Erythroblast (primary cell): ENCODE results near the gene HOPX.

Experiments
- GATA1 ChIP-seq: IDR thresholded peaks from 2 replicates; pipeline ENCODE4 v1.6.1; 2011; ENCODE audit warnings: low read depth, mild to moderate bottlenecking, control low read depth, low read length, moderate library complexity
- POLR2A ChIP-seq: IDR thresholded peaks from 2 replicates; pipeline ENCODE4 v1.6.1; 2011; ENCODE audit warnings: mild to moderate bottlenecking, low read length

GRCh38 chr4:56646341-56646740 is 34.8 kb downstream of the HOPX start:
- no peak for TF ChIP-seq POLR2A
- TF ChIP-seq GATA1: no peak
